Limb (tissue), 2 donors: ENCODE measurements around the gene MKNK2.
"Not testable (repeated sequence)": the region's sequence is repeated elsewhere in the genome, so short reads cannot be mapped to it uniquely, and the experiment has no call there.

Experiments used
- DNase-seq, 2 donors: peaks; one replicate each; pipeline ENCODE4 v3.0.0-alpha.2; 2016; ENCODE audit errors: extremely low spot score in 2 of 2

MKNK2 gene

DNA sequence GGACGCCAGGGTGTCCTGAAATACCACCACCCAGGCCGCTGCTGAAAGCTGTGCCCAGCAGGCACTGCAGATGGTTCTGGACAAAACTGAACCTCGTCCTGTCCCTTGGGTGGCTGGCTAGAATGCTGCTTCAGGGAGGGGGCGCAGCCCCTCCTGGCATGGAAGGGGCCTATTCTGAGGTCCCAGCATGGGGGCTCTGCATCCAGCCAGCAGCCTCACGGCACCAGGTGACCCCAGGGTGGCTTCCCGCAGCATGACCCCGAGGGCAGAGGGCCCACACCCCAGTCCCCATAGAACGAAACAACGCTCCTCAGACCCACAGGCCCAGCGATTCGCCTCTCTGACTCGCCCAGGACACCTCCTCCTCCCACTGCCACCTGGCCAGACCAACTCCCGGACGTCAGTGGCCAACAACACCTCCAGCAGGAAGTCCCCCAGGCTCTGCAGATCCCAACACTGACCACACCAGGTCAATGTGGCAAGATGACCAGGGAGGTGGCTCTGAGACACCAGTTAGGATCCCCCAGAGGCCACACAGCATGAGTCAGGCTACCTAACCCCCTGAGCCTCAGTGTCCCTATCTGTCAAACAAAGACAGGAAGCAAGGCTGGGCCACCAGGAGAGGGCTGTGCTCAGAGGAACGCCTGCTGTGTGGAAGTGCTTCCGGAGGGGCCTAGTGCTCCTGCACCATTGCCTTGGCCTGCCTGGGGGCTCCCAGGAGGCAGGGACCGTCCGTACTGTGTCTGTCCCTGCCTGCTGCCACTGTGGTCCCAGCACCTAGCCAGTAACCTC lies 6.1 kb downstream of the MKNK2 start:
- DNase-seq = no peak

DNA sequence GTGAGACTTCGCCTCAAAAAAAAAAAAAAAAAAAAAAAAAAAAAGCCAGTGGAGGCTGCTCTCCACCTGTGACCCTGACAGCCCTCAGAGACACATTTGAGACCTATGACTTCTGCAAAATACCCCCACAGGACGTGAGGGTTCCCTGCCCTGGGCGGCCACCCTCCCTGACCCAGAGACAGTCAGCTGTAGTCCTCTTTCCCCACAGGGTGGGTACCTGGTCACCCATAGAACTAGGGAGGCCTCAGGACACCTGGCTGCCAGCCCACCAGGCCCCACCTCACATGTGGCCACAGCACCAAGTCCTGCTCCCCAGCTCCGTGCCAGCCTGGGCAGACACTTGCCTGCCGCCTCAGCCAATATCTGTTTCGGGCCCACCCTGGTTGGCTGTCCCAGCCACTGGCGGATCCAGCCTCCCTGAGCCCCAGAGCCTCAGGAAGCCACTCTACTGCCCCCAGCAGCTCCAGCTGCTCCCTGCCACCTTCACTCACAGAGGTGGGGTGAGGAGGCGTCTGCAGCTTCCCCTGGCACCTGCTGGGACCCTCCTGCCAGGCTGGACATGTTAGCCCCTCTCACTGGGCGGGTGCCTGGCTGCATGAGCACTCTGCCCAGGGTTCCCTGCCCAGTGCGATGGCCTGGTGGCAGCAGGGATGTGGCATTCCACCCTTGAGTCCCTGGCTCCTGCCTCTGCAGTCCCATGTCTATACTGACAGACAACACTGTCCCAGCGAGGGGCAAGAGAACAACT lies 6.9 kb downstream of the MKNK2 start:
- peak in 1 of 2 donors; percentile 32 for DNase-seq

DNA sequence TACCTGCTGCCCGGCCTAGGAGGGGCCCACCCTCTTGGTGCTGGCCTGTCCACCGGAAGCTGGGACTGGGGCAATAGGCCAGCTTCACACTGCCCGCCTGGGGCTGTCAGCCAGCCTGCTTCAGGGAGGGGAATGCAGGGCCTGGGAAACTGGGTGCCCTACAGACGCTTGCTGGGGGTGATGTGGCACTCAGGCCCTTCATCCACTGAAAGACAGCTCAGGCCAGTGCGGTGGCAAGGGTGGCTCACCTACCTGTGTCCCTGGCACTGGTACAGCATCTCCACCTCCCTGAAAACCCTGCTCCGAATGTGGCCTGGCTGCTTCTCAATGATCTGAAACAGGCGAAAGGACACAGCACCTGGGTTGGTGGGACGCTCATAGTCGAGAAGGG lies 7.8 kb downstream of the MKNK2 start:
- DNase-seq = no peak

DNA sequence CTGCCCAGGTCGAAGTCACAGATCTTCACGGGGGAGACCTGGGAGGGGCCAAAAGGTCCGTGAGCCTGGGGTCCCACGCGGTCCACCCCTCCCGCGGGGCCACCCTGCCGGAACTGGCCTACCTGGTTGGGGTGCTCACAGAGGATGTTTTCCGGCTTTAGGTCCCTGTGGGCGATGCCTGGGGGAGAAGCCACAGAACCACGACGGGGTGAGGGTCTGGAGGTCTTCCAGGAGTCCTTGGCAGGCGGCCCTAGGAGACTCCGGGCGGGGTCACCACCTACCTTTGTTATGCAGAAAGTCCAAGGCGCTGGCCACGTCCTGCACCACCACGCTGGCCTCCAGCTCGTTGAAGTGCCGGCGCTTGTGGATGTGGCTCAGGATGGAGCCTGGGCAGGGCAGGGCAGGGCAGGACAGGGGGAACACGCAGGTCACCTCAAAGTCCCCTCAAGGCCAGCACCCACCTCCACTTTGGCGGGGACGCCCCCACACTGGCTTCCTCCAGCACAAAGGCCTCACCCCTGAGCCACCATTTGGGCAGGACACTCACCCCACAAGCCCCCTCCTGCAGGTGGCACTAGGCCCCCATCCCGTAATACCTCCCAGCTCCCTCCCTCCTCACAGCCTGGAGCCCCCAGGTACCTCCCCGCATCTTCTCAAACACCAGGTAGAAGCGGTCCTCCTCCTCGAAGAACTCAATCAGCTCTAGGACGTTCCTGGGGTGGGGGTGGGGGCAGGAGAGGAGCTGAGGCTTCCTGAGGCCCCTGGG lies 8.4 kb downstream of the MKNK2 start:
- no peak for DNase-seq

DNA sequence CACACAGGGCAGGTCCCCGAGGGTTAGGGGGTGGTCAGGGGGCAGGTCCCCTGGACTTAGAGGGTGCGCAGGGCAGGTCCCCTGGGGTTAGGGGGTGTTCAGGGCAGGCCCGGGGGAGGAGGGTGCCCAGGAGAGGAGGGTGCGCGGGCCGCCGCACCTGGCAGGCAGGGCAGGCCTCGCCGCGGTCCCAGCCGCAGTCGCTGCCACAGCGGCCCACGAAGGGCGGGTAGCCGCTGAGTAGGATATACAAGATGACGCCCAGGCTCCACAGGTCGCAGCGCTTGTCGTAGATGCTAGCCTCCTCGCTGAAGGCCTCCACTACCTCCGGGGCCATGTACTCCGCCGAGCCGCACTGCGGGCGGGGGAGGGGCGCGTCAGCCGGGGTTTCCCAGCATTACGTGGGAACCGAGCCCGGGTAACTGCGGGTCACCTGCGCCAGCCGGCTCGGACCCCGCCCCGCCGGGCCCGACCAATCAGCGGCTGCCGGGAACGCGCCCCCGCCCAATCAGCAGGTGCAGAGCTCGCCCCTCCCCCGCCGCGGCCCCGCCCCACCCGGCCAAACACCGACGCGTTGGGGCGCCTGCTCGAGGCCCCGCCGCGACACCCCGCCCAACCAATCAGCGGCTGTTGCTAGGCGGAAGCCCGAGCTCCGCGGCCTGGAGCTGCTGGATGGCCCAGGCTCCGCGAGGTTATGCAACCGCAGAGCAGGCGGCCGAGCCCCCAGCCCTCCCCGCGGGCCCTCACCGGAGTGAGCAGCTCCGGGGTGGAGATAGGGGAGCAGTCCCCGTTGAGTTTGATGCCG lies 9.2 kb downstream of the MKNK2 start:
- peak; percentile 92 to 99 for DNase-seq

DNA sequence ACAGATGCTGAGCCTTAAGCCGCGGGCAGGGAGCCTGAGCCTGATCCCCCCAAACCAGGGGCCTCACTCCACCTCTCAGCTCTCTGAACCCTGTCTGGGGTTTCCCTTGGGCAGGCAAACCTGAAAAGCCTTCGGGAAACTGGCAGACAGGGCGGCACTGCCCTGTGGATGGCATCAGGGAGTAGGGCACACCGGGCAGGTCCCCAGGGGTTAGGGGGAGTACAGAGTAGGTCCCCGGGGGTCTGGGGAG lies 9.7 kb downstream of the MKNK2 start:
- peak in 1 of 2 donors; percentile 27 for DNase-seq

DNA sequence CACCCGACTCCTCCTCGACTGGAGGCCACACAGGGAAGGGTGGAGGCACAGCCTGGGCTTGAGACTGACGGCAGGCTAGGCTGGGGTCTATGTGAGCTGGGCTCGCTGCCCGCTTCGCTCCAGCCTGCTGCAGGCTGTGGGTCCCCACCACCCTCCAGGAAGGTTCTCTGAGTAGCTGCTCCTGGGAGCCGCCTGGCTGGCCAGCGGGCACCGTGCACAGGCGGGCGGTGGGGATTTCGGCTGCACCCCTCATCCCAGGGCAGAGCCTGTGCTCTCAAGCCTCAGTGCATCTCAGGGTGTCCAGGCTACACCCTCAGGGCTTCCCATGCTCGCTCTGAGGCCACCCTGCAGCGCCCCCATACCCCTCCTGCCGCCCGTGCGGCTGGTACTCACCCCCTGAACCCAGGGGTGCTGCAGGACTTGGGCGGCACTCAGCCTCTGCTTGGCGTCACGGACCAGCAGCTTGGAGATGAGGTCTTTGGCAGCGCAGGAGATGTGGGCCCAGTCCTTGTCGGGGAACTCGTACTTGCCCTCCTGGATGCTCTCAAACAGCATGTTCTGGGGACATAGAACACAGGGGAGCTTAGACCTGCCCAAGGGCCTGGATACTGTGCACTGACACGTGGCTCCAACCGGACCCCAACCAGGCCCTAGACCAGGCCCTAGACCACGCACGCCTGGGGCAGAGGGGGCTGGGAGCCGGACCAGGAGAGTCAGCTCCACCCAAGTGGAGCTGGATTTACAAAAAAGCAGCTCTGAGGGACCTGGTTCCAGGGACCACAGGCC lies 10.2 kb downstream of the MKNK2 start:
- DNase-seq = peak in 1 of 2 donors; percentile 29

DNA sequence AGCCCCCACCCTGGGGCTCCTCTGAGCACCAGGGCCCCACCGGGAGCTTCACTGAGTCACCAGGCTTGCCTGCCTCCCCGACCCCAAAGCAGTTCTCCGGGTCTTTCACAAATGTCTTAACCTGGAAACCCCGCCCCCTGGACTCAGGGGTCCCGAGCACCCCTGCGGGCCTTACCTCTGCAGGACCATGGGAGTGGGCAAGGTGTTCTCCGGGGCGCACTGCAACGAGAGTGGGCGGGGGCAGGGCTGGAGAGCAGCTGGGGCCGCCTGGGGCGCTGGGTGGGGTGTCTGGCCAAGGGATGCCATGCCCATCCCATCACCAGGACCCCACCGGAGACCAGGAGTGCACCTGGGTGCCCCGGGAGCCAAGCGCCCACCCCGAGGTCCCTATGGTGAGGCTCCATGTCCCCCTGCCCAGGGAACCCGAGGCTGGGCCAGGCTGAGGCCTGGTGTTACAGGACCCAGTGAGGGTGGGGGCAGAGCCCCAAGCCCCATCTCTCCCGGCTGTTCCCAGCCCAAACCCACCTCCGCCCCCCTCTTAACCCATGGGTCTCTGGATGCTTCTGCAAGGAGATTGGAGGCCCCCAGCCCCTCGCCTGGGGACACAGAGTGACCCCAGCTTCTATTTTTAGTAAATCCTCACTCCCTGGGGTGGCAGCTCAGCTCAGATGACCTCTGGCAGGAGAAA lies 10.9 kb downstream of the MKNK2 start:
- peak in 1 of 2 donors; percentile 35 for DNase-seq

DNA sequence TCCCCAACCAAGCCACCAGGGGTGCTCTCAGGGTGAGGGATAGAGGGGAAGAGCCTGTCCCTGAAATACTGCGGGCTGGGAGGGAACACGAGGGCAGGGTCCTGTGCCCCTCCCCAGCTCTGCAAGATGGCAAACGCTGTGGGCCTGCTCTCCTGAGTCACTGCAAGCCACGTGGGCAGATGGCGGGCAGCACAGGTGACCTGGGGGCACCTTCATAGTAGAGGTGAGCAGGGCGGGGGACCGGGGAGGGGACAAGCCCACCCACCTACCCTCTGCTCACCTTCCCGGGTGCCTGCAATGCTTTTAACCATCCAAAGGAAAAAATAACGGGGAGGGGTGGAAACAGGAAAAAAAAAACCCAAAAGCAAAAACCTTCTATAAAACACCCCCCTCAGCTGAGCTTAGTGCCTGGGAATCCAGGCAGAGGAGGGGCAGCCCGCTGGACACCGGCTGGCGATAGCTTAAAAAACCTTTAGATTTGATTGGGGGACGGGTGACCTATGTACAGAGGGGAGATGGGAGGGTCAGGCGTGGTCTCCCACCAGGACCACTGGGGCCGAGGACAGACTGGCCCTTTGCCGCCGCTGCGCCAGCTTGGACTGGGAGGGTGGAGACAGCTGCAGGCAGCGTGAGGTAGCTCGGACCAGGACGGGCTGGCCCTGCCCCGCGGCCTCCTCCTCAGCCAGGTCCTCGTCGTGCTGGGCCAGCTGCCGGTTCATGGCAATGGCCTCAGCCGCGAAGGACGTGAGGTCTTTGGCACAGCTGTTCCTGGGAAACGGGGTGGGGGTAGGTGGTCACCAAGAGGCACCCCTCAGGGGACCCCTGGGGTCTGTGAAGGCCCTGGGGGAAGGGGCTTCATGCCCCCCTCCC lies 11.7 kb downstream of the MKNK2 start:
- DNase-seq = peak in 1 of 2 donors; percentile 31

DNA sequence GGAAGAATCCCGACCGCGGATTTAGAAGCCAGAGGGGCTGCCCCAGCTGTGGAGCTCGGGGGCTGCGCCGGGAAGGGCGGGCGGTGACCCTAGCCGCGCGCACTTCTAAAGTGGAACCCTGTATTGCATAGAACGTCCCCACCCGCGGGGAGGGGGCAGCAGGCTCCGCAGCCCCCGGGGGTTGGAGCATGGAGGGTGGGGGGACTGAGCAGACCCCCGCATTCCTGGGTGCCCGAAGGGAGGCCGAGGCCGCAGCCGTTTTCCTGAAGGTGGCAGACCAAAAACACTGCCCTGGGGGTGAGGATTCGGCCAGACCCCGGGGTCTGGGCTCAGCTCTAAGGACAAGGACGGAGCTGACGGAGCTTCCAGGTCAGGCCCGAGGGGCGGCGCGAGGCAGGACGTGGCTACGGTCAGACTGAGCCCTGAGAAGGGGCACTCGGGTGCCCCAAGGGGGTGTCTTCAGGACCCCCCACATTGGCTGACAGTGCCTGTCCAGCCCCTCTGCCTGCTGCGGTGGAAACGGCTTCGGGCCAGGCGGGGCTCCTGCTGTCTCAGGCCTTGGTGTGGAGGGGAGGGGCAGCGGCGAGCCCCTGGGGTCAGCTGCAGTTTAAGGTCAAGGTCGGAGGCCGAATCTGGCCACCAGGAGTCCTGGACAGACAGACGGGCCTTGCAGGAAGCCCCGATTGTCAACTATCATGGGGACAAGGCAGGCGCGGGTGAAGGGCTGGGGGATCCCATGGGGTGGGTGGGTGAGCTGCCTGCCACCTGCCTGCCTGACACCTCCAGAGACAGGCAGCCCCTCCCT lies 12.6 kb downstream of the MKNK2 start:
- DNase-seq = no peak

DNA sequence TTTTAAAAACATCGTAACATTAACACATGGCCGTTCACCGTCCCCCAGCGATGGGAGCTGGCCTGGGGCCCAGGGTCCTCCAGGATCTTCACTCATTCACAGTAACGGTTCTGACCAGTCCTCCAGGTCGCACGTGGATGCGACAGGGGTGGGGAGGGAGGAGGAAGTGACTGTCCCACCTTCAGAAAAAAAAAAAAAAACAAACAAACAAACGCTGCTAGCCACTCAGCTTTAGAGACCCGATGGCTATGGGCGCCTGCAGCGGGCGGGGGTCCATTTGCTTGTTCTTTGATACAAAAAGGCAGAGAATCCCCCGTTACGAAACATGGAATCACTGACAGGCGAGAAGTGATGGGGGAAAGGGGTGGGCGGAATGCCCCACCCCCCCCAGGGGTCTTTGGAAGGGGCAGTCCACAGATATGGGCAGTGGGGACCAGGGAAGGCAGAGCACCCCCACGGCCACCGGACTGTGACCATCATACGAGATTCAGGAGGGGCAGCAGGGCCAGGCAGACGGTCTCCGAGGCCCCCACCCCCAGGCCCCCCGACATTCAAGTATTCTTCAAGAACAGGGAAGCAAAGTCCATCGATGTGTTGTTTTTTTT lies 13.3 kb downstream of the MKNK2 start:
- no peak for DNase-seq

DNA sequence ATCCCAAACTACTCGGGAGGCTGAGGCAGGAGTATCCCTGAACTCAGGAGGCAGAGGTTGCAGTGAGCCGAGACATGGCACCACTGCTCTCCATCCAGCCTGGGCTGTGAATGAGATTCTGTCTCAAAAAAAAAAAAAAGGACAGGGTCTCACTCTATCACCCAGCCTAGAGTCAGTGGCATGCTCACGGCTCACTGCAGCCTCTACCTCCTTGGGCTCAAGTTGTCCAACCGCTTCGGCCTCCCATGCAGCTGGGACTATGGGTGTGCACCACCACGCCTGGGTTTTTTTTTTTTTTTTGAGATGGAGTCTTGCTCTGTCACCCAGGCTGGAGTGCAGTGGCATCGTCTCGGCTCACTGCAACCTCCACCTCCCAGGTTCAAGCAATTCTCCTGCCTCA lies 14.6 kb downstream of the MKNK2 start:
- DNase-seq = no peak

DNA sequence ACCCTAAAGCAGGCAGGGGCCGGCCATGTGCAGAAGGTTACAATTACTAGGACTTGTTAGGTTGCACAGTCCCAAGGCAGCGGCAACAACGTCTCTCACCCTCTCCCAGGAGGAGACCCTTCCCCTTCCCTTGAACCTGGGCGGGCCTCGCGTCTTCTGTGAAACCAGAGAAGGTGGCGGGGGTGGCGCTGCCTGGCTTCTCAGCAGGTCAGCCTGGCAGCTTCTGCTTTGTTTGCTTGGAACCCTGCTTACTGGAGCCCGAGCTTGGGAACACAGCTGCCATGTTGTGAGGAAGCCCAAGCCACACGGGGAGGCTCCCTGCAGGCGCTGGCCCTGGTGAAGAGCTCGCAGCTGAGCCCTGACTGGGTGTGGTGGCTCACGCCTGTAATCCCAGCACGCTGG lies 15.5 kb downstream of the MKNK2 start:
- DNase-seq = no peak

DNA sequence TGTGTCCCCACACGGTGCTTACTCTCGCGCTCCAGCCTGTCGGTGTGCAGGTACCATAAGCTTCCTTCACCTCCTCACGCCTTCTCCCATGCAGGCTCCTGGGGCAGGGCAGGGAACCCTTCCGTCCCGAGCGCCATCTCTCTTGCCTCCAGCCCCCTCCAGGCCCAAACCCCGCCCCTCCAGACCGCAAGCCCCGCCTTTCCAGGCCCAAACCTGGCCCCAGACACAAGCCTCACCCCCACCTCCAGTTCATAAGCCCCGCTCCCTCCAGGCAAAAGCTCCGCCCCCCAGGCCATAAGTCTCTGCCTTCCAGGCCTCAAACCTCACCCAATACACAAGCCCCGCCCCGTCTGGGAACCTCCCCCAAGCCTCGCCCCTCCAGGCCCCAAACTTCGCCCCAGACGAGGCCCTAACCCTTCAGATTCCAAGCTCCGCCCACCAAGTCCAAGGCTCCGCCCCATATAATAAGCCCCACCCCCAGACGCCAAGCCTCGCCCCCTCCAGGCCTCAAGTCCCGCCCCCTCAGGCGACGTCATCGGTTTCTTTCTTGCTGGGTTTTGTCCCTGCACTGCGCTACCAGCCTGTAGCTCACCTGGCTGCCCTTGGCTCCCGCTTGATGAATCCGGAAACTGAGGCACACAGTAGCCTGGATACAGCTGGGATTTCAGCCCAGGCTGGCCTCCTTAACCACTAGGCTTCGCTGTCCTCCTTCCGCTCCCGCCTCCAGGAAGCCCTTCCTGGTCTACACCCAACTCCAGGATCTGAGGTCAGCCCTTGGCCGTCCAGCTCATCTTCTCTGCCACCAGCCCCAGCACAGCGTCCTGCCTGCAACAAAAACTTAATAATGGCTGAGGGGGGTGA lies 16.1 kb downstream of the MKNK2 start:
- peak in 1 of 2 donors; percentile 41 for DNase-seq

DNA sequence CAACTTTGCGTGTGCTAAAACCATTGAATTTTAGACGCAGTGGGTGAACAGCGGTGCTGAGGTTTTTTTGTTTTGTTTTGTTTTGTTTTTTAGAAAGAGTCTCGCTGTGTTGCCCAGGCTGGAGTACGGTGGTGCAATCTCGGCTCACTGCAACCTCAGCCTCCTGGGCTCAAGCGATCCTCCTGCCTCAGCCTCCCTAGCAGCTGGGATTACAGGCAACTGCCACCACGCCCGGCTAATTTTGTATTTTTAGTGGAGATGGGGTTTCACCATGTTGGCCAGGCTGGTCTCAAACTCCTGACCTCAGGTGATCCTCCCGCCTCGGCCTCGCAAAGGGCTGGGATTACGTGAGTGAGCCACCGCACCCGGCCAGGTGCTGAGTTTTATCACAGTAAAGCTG lies 16.8 kb downstream of the MKNK2 start:
- not testable (repeated sequence) for DNase-seq

DNA sequence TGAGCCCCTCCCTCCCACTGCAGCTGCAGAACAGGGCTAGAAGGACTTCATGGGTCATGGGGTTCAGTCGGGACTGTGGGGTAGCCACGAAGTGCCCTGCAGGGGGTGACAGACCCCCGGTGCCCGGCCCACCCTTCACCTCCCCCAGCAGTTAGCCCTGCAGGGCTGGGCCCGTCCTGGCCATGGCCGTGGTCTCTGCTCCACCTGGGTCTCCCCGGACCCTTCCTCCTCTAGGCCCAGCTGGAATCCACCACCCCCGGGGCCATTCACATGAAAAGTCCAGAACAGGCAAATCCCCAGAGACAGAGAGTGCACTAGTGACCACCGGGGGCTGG lies 17.3 kb downstream of the MKNK2 start:
- DNase-seq = no peak
